GM20000 (cell line): ENCODE results near the gene TBCE.

Experiments
- DNase-seq: peaks from one replicate; pipeline ENCODE4 v3.0.0; 2012; ENCODE audit warnings: low spot score
- CTCF ChIP-seq: IDR thresholded peaks from 2 replicates; pipeline ENCODE4 v1.5.1; 2012; ENCODE audit warnings: mild to moderate bottlenecking, control low read depth; ENCODE audit errors: extremely low read depth, missing control alignments

The TBCE gene

GRCh38 chr1:235483090-235483489 lies 115.9 kb downstream of the TBCE start:
- no peak for TF ChIP-seq CTCF

GRCh38 chr1:235485558-235485957 lies 118.3 kb downstream of the TBCE start:
- no peak for DNase-seq
- no peak for TF ChIP-seq CTCF

More at GRCh38 chr1:235483090-235483489, 115.9 kb downstream of the TBCE start:
- DNase-seq = no peak

GRCh38 chr1:235486321-235486720 lies 119.1 kb downstream of the TBCE start:
- no peak for DNase-seq
- TF ChIP-seq CTCF = no peak

GRCh38 chr1:235491644-235492043 lies 124.4 kb downstream of the TBCE start:
- TF ChIP-seq CTCF = no peak
- no peak for DNase-seq

GRCh38 chr1:235494531-235494930 lies 127.3 kb downstream of the TBCE start:
- DNase-seq = no peak
- TF ChIP-seq CTCF = no peak

GRCh38 chr1:235495030-235495429 lies 127.8 kb downstream of the TBCE start:
- TF ChIP-seq CTCF = no peak
- no peak for DNase-seq

GRCh38 chr1:235495551-235495950 lies 128.3 kb downstream of the TBCE start:
- TF ChIP-seq CTCF = no peak
- no peak for DNase-seq
